AG09309 (cell line): ENCODE results near the gene SPON2.
A peak's percentile ranks its signal among the peaks of the same experiment; 100 is the strongest.

Experiments used
- DNase-seq: peaks from one replicate; pipeline ENCODE4 v3.0.0-alpha.2; 2010; ENCODE audit warnings: low read depth
- H3K4me3 ChIP-seq: 2 replicates; pipeline ENCODE4 v1.5.1; 2011; ENCODE audit warnings: mild to moderate bottlenecking, low read depth, low read length, moderate library complexity; ENCODE audit not compliant: control insufficient read depth
- TF ChIP-seq, protein P1 (sequence below): IDR thresholded peaks from 2 replicates; pipeline ENCODE4 v1.5.1; 2011; ENCODE audit warnings: mild to moderate bottlenecking, low read depth, low read length, inconsistent platforms; ENCODE audit not compliant: insufficient read depth, control insufficient read depth; ENCODE audit errors: missing control alignments

SPON2 gene

DNA sequence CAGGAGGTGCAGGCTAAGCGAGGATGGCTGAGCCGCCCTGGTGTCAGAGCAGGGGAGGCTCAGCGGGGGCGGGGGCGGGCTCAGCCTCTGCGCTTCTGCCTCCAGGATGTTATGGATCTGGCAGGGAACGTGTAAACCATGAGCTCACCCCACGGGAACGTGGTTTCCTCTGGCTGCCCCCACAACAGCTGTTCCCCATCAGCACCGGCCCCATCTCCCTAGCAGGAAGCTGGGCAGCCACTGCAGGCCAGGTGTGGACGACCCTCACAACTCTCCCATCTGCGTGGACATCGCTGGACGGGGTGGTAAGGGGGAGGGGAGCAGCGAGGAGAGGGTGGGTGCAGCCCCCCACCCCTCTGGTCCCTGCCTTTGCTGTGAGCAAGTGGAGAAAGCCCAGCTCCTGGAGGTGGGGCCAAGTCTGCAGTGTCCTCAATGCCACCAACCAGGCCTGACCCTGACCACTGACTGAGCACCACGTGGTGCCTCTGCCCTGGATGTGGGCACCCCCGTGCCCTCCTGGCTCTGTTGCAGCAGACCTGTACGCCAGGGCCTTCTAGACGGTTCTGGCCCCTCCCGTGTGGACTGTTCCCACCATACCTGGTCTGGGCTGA lies 28.1 kb upstream of the SPON2 start:
- H3K4me3 ChIP-seq: peak overlapping the region; percentile 3
- no peak for DNase-seq

DNA sequence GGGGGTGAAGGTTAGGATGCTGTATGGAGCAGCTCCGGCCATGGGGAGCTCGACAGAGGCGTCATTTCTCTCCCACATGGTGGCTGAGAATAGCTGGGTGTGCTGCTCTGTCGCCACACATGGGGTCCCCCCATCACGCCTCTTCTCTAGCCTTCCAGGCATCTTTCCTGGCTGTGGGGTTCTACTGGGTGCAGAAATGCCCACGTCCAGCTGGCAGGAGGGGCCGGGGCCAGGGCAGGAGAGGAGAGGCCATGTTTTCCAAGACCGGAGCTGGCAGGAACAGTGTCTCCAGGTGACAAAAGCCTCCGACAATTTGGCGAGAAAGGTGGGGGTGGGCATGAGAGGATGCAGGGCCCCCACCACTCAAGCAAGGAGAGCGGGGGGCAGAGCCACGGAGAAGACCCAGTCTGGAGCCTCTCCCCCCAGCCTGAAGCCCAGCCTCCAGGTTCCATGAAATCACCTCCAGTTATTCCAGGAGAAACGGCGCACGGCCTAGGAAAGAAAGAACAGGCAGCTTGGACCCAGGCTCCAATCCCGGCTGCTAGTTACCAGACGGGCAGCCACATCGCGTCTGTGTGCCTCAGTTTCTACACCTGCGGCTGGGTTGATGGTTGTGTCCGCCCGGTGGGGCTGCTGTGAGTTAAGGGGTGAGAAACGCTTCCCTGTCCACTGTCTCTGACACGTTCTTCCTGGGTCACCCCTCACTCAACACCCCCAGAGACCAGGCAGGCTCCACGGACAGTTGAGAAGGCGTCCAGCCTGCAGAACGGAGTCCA lies 27.4 kb upstream of the SPON2 start:
- TF ChIP-seq, protein P1, sequence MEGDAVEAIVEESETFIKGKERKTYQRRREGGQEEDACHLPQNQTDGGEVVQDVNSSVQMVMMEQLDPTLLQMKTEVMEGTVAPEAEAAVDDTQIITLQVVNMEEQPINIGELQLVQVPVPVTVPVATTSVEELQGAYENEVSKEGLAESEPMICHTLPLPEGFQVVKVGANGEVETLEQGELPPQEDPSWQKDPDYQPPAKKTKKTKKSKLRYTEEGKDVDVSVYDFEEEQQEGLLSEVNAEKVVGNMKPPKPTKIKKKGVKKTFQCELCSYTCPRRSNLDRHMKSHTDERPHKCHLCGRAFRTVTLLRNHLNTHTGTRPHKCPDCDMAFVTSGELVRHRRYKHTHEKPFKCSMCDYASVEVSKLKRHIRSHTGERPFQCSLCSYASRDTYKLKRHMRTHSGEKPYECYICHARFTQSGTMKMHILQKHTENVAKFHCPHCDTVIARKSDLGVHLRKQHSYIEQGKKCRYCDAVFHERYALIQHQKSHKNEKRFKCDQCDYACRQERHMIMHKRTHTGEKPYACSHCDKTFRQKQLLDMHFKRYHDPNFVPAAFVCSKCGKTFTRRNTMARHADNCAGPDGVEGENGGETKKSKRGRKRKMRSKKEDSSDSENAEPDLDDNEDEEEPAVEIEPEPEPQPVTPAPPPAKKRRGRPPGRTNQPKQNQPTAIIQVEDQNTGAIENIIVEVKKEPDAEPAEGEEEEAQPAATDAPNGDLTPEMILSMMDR: no peak
- no peak overlapping the region; the same call in 1 of the 2 replicates for H3K4me3 ChIP-seq

More for the DNA sequence above, 28.1 kb upstream of the SPON2 start:
- TF ChIP-seq, protein P1: no peak

DNA sequence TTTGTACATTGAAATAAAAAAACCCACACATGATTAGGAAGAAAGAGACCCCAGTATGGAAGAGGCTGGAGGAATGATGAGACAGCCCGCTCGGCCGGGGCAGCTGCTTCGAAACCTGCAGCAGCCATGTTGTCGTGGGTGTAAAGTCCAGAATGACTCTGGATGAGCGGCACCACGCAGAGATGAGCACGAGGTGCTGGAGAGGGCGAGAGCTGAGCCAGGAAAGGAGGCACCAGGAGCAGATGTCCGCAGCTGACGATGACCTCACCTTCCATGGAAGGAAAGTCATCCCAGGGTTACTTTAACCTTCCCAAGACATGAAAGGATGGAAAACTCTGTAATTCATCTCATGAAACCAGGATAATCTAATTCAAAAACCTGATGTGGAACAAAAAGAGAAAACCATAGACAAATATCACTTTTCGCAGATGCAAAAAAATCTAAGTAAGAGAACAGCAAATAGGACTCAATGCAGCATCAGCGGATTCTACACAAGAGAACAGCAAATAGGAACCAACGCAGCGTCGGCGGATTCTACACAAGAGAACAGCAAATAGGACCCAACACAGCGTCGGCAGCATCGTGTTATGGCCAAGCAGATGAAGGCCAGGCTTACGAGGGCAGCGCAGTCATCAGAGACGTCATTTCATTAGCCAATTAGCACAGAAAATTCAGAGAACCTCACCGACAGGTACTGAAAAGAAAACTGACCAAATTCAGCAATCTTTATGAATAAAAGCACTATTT lies 25.9 kb upstream of the SPON2 start:
- H3K4me3 ChIP-seq: no peak overlapping the region
- TF ChIP-seq, protein P1: no peak
- DNase-seq: no peak

More for the DNA sequence above, 27.4 kb upstream of the SPON2 start:
- no peak for DNase-seq

DNA sequence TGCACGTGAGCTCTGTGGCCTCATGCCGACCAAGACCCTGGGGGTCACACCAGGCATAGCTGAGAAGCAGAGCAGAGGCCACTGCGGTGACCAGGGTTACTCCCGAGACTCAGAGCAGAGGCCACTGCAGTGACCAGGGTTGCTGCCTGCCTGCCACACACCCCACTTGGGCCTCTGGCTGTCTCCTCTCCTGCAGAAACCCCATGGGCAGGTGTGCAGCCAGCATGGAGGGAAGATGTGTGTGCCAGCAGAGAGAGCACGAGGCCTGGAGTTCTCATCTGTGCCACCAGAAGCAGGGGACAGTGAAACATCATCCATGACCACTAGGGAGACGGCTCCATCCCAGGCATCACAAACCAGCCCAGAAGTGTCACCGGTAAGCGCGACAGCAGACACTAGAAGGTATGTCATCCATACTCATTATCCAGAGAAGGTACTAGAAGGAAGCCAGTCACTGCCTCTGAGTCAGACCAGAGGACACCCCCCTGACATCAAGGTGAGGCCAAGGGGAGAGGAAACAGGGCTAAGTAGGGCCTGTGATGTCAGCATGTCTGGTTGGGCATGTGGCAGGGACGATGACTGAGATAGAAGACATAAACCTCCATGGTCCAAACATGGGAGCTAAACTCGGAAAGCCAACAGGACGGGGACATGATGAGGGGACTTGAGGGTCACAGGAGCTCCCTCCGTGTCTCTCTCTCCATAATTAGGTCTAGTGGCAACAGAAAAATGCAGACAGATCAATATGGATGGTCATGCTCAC lies 24.2 kb upstream of the SPON2 start:
- TF ChIP-seq, protein P1: no peak

DNA sequence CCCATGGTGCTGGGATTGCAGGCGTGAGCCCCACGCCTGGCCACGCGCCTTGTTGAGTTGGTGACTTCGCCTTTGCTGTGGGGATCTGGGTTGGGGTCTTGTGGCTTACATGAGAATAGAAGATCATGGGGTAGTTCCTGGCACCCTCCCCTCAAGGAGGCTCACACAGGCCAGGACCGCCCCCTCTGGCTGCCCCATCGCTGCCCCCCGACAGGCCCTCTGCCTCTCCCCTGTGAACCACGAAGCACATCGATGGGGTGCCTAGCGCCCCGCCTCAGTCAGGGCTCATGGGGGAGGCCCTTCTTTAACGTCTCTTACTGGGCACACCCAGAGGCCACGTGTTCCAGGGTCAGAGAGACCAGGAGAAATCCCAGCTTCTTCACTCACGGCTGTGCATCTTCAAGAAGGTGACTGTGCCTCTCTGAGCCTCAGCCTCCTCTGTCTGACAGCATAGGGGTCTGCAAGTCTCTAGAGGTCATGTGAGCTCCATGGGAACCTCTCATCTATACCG lies 23.6 kb upstream of the SPON2 start:
- TF ChIP-seq, protein P1: no peak
- no peak for DNase-seq
- no peak overlapping the region for H3K4me3 ChIP-seq

More for the DNA sequence above, 24.2 kb upstream of the SPON2 start:
- DNase-seq: no peak
- no peak overlapping the region for H3K4me3 ChIP-seq

DNA sequence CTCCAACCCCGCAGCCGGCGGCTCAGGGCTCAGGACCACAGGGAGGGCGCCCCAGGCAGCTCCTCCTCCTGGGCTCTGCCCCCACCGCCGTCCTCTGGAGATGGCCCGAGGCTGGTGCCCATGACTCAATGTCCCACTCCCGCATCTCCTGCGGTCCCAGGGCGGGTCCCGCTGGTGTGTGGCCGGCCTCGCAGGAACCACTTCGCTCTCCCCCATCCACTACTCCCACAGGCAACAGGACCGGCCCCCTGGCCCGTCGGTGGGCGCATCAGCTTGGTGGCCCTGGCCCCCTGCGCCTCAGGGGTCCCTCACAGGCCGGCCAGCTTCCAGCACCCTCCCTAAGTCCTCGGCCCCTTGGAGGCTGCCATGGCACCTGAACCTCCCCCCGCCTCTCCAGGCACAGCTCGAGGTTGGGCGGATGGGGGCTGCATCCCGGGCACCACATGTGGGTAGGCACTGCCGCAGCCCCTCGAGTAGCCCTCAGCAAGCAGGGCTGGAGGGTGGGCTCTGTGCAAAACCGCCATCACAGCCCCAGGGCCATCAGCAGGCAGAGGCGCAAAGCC lies 22.8 kb upstream of the SPON2 start:
- no peak overlapping the region for H3K4me3 ChIP-seq
- DNase-seq: no peak
- TF ChIP-seq, protein P1: no peak
